NT2/D1 (cell line): ENCODE measurements around the gene DIP2C.

Experiments used
- DNase-seq: peaks from one replicate; pipeline ENCODE4 v3.0.0-alpha.2; 2011; ENCODE audit warnings: low read depth, low spot score
- H3K27me3 ChIP-seq: 2 replicates; pipeline ENCODE4 v1.6.0; 2011; ENCODE audit warnings: mild to moderate bottlenecking; ENCODE audit not compliant: insufficient read length, insufficient read depth
- H3K36me3 ChIP-seq: 2 replicates; pipeline ENCODE4 v1.6.1; 2011; ENCODE audit warnings: mild to moderate bottlenecking, low read length, mixed read lengths; ENCODE audit not compliant: insufficient read depth, insufficient read length
- H3K4me1 ChIP-seq: 2 replicates; pipeline ENCODE4 v1.5.1; 2011; ENCODE audit not compliant: insufficient read depth, insufficient read length
- H3K4me3 ChIP-seq: 2 replicates; pipeline ENCODE4 v1.5.1; 2011; ENCODE audit warnings: low read depth; ENCODE audit not compliant: insufficient read length
- H3K9ac ChIP-seq: 2 replicates; pipeline ENCODE4 v1.6.0; 2011; ENCODE audit warnings: low read depth; ENCODE audit not compliant: insufficient read length
- H3K9me3 ChIP-seq: 2 replicates; pipeline ENCODE4 v1.5.1; 2011; ENCODE audit warnings: mild to moderate bottlenecking, low read length; ENCODE audit not compliant: insufficient read depth
- SUZ12 ChIP-seq: IDR thresholded peaks from 2 replicates; pipeline ENCODE4 v1.6.1; 2011; ENCODE audit not compliant: insufficient read length, insufficient read depth; ENCODE audit errors: extremely low read depth
- YY1 ChIP-seq: IDR thresholded peaks from 2 replicates; pipeline ENCODE4 v1.6.1; 2011; ENCODE audit not compliant: insufficient read length, insufficient read depth
- ZNF274 ChIP-seq: IDR thresholded peaks from 2 replicates; pipeline ENCODE4 v1.6.1; 2011; ENCODE audit warnings: mild to moderate bottlenecking, low read depth, low read length

Gene DIP2C

GRCh38 chr10:594584-595270 is 94.7 kb downstream of the DIP2C start:
- H3K9me3 ChIP-seq, result no peaks in the 10 kb centered on the region
- peaks cover 4% of the 10 kb centered on the region for H3K36me3 ChIP-seq
- H3K27me3 ChIP-seq, result no peaks in the 10 kb centered on the region
- no peak overlapping the region for H3K9ac ChIP-seq
- H3K4me1 ChIP-seq, result peaks cover 11% of the 10 kb centered on the region
- TF ChIP-seq SUZ12 (no peak), YY1 (no peak), ZNF274 (no peak)
- no peak for DNase-seq
- no peak overlapping the region for H3K4me3 ChIP-seq

- TF ChIP-seq SUZ12 (no peak), YY1 (no peak), ZNF274 (no peak)
- H3K9ac ChIP-seq, result no peak overlapping the region
- no peaks in the 10 kb centered on the region for H3K27me3 ChIP-seq
- no peak for DNase-seq
- H3K36me3 ChIP-seq, result peaks cover 6% of the 10 kb centered on the region
- no peak overlapping the region for H3K4me3 ChIP-seq
- H3K4me1 ChIP-seq, result peaks cover 8% of the 10 kb centered on the region
- H3K9me3 ChIP-seq, result no peaks in the 10 kb centered on the region
Measured at GRCh38 chr10:593901-594457, 95.5 kb downstream of the DIP2C start.

GRCh38 chr10:593421-593820 is 96.0 kb downstream of the DIP2C start:
- Histone ChIP-seq H3K4me3 (no peak overlapping the region), H3K36me3 (peaks cover 7% of the 10 kb centered on the region), H3K9me3 (no peaks in the 10 kb centered on the region), H3K27me3 (no peaks in the 10 kb centered on the region), H3K9ac (no peak overlapping the region), H3K4me1 (peaks cover 10% of the 10 kb centered on the region)
- DNase-seq, result no peak
- TF ChIP-seq ZNF274, result no peak
- no peak for TF ChIP-seq YY1
- no peak for TF ChIP-seq SUZ12

GRCh38 chr10:593016-593415 is 96.5 kb downstream of the DIP2C start:
- H3K9ac ChIP-seq, result no peak overlapping the region
- TF ChIP-seq YY1 (no peak), ZNF274 (no peak), SUZ12 (no peak)
- H3K27me3 ChIP-seq, result no peaks in the 10 kb centered on the region
- H3K9me3 ChIP-seq, result no peaks in the 10 kb centered on the region
- no peak for DNase-seq
- peaks cover 10% of the 10 kb centered on the region for H3K4me1 ChIP-seq
- peaks cover 7% of the 10 kb centered on the region for H3K36me3 ChIP-seq
- no peak overlapping the region for H3K4me3 ChIP-seq

GRCh38 chr10:591646-592045 is 97.8 kb downstream of the DIP2C start:
- Histone ChIP-seq H3K4me3 (no peak overlapping the region), H3K27me3 (no peaks in the 10 kb centered on the region), H3K9ac (no peak overlapping the region), H3K9me3 (no peaks in the 10 kb centered on the region), H3K36me3 (peaks cover 3% of the 10 kb centered on the region), H3K4me1 (peaks cover 6% of the 10 kb centered on the region)
- DNase-seq, result no peak
- no peak for TF ChIP-seq SUZ12
- TF ChIP-seq ZNF274, result no peak
- no peak for TF ChIP-seq YY1

- Histone ChIP-seq H3K9me3 (no peaks in the 10 kb centered on the region), H3K4me1 (peaks cover 6% of the 10 kb centered on the region), H3K4me3 (no peak overlapping the region), H3K27me3 (no peaks in the 10 kb centered on the region), H3K9ac (no peak overlapping the region), H3K36me3 (peaks cover 3% of the 10 kb centered on the region)
- DNase-seq, result no peak
- TF ChIP-seq ZNF274, result no peak
- TF ChIP-seq YY1, result no peak
- no peak for TF ChIP-seq SUZ12
Measured at GRCh38 chr10:590721-591120, 98.7 kb downstream of the DIP2C start.

- TF ChIP-seq ZNF274 (no peak), YY1 (no peak), SUZ12 (no peak)
- Histone ChIP-seq H3K9me3 (no peaks in the 10 kb centered on the region), H3K36me3 (peaks cover 3% of the 10 kb centered on the region), H3K27me3 (no peaks in the 10 kb centered on the region), H3K9ac (no peak overlapping the region), H3K4me1 (peaks cover 6% of the 10 kb centered on the region), H3K4me3 (no peak overlapping the region)
- DNase-seq, result no peak
Measured at GRCh38 chr10:589961-590680, 99.3 kb downstream of the DIP2C start.
